Stimulated activated CD4-positive, alpha-beta T cell treated with anti-CD3 and anti-CD28 coated beads, Interleukin-15, amount 100 ng/mL, for 24 hours (primary cell): ENCODE results near the gene MADD.

Experiments
- DNase-seq: peaks from one replicate; pipeline ENCODE4 v3.0.0-alpha.2; 2020

MADD gene

GRCh38 chr11:47342036-47342803, 72.3 kb downstream of the MADD start:
- no peak for DNase-seq

GRCh38 chr11:47342854-47343253, 72.9 kb downstream of the MADD start:
- DNase-seq, result no peak

- no peak for DNase-seq
These were observed 76.1 kb downstream of the MADD start for GRCh38 chr11:47345890-47346563.

DNA sequence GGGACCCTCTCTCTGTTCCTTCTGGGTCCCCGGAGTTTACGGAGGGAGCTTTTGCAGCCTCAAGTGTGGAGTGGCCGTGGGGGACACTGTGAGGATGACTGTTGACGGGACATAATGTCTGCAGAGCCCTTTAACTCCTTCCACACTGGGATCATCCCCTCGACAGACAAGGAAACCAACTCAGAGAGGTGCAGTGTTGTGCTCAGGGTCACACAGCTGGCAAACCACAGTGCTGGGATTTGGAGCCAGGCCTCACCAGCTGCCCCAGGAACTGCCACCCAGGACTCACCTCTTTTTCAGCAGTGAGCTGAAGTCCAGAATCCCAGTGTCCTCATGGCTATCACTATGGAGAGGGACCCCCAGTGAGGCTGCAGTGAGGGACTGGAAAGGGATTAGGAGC, 77.2 kb downstream of the MADD start:
- DNase-seq, result no peak

- no peak for DNase-seq
These were observed 78.3 kb downstream of the MADD start for GRCh38 chr11:47348131-47348802.

DNA sequence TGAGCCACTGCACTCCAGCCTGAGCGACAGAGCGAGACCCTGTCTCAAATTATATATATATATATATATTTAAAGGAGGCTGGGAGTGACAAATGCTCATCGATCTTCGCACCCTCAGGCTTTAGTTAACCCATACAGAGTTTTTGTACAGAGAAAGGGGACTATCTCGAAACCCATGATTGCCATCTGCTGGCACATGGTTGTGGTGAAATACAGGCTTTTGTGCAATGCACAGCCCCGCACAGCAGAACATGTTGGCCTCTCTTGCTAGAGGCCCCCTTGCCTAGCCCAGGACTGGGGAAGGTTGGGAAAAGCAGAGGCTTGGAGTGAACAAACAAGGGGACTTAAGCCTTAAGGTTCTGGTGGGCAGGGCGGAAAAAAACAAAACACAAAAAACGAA, 78.9 kb downstream of the MADD start:
- no peak for DNase-seq

- no peak for DNase-seq
These were observed 79.7 kb downstream of the MADD start for GRCh38 chr11:47349521-47350095.

DNA sequence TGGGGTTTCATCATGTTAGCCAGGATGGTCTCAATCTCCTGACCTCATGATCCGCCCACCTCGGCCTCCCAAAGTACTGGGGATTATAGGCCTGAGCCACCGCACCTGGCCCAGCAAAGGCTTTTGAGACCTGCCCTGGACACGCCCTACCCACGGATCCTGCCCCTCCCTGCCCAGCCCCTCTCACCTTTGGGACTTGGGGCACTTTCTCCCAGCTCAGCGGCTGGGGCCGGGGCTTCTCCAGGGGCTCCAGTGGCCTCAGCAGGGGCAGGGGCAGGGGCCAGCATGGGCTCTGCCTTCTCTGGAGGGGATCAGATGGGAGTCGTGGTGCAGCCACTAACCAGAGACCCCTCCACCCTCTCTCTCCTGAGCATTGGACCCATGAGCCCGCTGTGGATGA, 80.4 kb downstream of the MADD start:
- DNase-seq, result no peak

GRCh38 chr11:47351156-47352126, 81.5 kb downstream of the MADD start:
- no peak for DNase-seq

DNA sequence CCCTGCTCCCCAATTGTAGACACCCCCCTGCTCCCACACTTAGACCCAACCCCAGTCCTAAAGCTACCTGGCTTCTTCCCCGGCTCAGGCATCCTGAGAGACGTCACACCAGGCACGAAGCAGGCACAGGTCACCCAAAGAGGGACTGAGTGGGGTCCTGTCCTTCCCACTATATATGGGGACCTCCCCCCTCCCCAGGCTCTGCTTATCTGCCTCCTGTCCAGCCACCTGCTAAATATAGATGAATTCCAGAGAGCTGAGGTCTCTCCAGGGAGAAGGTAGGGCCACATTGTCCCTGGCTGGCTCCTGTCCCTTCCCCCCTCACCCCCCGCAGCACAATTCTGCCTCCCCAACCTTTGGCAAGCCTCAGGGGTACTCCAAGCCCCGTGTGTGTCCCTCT, 82.6 kb downstream of the MADD start, which contains the start of gene MYBPC3:
Gene MYBPC3 (minus strand): TSS at position 147 of the 400 bp plus-strand sequence. CDS start 55 bp downstream, at position 92.
- DNase-seq, result no peak

GRCh38 chr11:47353978-47354774, 84.2 kb downstream of the MADD start:
- no peak for DNase-seq

- no peak for DNase-seq
These were observed 85.0 kb downstream of the MADD start for GRCh38 chr11:47354913-47355282.

GRCh38 chr11:47355283-47356128, 85.6 kb downstream of the MADD start:
- DNase-seq, result peak; percentile 68

DNA sequence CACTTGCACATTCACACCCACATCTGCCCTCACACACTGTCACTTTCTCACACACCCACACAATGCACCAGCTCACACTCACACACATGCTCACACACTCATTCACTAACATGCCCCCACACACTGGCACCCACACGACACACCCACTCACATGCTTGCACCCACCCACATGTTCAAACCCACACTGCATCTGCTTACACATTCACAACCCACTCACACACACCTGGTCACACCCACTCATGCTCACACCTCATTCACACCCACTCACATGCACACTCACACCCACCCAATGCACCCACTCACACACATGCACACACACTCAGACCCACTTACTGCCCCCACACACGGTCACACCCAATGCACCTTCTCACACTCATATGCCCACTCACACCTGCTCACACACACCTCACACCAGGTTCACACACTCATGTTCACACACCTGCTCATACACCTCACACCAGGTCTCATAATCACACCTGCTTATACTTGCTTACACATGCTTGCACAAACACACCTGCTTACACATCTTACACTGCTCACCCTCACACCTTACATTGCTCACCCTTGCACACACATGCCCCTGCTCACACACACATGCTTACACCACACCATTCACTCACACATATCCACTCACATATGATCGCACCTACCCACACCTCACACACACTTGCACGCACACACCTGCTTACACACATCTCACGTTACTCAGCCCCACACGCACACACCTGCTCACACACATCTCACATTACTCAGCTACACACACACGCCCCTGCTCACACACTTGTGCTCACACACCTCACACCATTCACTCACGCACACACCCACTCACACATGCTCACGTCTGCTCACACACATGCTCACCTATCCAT, 86.4 kb downstream of the MADD start:
- no peak for DNase-seq

DNA sequence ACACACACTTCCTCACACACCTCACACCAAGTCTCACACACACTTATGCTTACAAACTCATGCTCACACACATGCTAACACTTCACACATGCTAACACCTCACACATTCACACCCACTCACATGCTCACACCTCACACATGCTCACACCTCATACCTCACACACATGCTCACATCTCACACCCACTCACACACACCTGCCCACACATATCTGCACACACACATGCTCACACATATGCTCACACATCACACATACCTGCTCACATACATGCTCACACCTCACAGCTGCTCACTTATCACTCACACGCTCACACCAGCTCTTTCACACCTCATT, 87.0 kb downstream of the MADD start:
- no peak for DNase-seq

GRCh38 chr11:47357985-47358730, 88.2 kb downstream of the MADD start:
- no peak for DNase-seq

- DNase-seq, result no peak
These were observed 88.8 kb downstream of the MADD start for GRCh38 chr11:47358731-47359051.

DNA sequence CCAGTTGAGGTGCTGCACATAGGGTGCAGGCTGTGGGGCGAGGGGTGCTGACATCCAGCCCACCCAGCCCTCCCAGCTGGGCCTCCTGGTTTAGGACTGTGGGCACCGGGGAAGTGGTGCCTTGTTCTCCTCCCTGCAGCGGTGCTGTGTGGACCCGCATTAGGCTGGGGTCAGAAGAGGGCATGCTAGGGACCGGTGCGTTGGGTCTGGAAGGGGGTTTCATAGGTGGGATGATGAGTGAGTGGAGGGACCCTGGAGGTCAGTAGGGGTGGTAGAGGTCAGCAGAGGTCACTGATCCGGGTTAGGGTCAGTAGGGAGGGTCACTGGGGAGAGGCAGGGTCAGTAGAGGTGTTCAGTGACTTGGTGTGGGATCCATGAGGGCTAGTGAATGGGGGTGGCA, 89.2 kb downstream of the MADD start:
- DNase-seq, result no peak

- no peak for DNase-seq
These were observed 89.7 kb downstream of the MADD start for GRCh38 chr11:47359586-47359985.
